ENCODE measurements around the gene MICAL3. TPM values are rescaled to one million over a fixed set of nuclear protein-coding genes. Genes with fewer than 3 reads are reported as not detected.

Gene MICAL3
- total and polyA plus RNA-seq, 9 of the 15 experiments (the other 6 are each of a cell fraction or from before 2014, with no cell fraction given) = 0.53 to 32.1 (median 12.3) TPM

DNA sequence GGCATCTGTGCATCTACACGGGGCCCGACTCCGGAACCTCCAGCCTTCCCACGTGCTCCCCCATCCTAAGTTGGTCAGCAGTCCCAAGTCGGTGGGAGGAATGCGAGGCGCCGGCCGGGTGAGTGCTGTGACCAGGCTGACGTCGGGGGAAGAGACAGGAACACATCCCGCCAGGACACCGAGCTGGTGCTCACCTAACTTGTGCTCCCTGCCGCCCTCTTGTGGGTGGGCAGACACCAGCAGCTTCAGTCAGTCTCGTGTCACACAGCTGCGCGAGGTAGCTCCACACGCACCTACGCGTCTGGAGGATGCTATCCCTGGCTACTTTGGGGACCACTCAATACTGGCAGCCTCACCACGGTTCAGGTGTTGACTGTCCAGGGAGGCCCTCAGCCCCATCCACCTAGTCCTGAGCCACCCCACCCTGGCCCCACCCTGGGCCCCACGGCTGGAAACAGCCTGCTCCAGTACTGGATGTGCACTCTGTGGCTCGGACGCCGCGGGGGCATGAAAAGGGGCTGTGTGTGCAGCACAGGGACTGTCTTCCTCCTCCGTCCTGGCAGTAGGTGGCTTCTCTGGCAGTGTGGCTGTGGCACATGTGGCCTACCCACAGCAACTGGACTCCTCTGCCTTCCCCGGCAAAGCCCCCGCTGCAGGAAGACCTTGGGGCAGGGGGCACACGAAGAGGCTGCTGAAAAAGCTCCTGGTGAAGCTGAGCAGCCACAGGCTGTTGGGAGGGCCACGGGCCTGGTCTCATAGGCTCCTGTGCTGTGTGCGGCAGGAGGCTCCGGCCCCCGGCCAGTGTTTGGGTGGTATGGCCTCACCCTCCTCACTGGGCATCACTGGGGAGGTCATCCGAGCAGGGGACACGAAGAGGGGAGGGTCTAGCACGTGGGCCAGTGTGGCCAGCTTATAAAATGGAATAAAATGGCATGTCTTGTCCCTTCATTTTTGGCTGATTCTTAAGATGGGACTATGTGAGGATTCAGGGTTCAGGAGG lies 238.9 kb downstream of the MICAL3 start (continued):
- TF ChIP-seq, protein P1, sequence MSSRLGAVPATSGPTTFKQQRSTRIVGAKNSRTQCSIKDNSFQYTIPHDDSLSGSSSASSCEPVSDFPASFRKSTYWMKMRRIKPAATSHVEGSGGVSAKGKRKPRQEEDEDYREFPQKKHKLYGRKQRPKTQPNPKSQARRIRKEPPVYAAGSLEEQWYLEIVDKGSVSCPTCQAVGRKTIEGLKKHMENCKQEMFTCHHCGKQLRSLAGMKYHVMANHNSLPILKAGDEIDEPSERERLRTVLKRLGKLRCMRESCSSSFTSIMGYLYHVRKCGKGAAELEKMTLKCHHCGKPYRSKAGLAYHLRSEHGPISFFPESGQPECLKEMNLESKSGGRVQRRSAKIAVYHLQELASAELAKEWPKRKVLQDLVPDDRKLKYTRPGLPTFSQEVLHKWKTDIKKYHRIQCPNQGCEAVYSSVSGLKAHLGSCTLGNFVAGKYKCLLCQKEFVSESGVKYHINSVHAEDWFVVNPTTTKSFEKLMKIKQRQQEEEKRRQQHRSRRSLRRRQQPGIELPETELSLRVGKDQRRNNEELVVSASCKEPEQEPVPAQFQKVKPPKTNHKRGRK (tag; IDR thresholded peaks at IDR 0.05) = no peak
- TF ChIP-seq, protein P2, sequence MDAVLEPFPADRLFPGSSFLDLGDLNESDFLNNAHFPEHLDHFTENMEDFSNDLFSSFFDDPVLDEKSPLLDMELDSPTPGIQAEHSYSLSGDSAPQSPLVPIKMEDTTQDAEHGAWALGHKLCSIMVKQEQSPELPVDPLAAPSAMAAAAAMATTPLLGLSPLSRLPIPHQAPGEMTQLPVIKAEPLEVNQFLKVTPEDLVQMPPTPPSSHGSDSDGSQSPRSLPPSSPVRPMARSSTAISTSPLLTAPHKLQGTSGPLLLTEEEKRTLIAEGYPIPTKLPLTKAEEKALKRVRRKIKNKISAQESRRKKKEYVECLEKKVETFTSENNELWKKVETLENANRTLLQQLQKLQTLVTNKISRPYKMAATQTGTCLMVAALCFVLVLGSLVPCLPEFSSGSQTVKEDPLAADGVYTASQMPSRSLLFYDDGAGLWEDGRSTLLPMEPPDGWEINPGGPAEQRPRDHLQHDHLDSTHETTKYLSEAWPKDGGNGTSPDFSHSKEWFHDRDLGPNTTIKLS (IDR thresholded peaks at IDR 0.05; ENCODE audit: borderline replicate concordance, low read depth) = no peak
- TF ChIP-seq PHF21A (IDR thresholded peaks at IDR 0.05; ENCODE audit: borderline replicate concordance, low read depth) = no peak
- TF ChIP-seq STAG1 (CRISPR knock-in tag; IDR thresholded peaks at IDR 0.05; ENCODE audit: borderline replicate concordance) = no peak; the same call in 1 of the 2 replicates
- no peak for TF ChIP-seq PRMT5 (CRISPR knock-in tag; IDR thresholded peaks at IDR 0.05)
- peak; percentile 7 for TF ChIP-seq MEIS2 (IDR thresholded peaks at IDR 0.05; ENCODE audit: partially characterized antibody)
- no peak for TF ChIP-seq PML (IDR thresholded peaks at IDR 0.05; ENCODE audit: low read length)
- no peak for TF ChIP-seq BRF1 (IDR thresholded peaks at IDR 0.05; ENCODE audit: borderline replicate concordance, extremely low read depth, insufficient read length)
- no peak for TF ChIP-seq SMAD1 (IDR thresholded peaks at IDR 0.05; ENCODE audit: low read depth, low read length, partially characterized antibody)
- no peak for TF ChIP-seq ZNF785 (CRISPR knock-in tag; IDR thresholded peaks at IDR 0.05)
- 0 out of 2 replicates have a peak, but pooled peaks have one; percentile 23 for TF ChIP-seq JUN (IDR thresholded peaks at IDR 0.05; ENCODE audit: borderline replicate concordance, low read depth, low read length)
- TF ChIP-seq JUN (CRISPR knock-in tag; IDR thresholded peaks at IDR 0.05; ENCODE audit: borderline replicate concordance) = no peak
- peak; percentile 84 for TF ChIP-seq CTBP1 (IDR thresholded peaks at IDR 0.05; ENCODE audit: borderline replicate concordance)
- TF ChIP-seq, protein P3, sequence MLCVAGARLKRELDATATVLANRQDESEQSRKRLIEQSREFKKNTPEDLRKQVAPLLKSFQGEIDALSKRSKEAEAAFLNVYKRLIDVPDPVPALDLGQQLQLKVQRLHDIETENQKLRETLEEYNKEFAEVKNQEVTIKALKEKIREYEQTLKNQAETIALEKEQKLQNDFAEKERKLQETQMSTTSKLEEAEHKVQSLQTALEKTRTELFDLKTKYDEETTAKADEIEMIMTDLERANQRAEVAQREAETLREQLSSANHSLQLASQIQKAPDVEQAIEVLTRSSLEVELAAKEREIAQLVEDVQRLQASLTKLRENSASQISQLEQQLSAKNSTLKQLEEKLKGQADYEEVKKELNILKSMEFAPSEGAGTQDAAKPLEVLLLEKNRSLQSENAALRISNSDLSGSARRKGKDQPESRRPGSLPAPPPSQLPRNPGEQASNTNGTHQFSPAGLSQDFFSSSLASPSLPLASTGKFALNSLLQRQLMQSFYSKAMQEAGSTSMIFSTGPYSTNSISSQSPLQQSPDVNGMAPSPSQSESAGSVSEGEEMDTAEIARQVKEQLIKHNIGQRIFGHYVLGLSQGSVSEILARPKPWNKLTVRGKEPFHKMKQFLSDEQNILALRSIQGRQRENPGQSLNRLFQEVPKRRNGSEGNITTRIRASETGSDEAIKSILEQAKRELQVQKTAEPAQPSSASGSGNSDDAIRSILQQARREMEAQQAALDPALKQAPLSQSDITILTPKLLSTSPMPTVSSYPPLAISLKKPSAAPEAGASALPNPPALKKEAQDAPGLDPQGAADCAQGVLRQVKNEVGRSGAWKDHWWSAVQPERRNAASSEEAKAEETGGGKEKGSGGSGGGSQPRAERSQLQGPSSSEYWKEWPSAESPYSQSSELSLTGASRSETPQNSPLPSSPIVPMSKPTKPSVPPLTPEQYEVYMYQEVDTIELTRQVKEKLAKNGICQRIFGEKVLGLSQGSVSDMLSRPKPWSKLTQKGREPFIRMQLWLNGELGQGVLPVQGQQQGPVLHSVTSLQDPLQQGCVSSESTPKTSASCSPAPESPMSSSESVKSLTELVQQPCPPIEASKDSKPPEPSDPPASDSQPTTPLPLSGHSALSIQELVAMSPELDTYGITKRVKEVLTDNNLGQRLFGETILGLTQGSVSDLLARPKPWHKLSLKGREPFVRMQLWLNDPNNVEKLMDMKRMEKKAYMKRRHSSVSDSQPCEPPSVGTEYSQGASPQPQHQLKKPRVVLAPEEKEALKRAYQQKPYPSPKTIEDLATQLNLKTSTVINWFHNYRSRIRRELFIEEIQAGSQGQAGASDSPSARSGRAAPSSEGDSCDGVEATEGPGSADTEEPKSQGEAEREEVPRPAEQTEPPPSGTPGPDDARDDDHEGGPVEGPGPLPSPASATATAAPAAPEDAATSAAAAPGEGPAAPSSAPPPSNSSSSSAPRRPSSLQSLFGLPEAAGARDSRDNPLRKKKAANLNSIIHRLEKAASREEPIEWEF (CRISPR knock-in tag; IDR thresholded peaks at IDR 0.05) = no peak
- peak; percentile 55 for TF ChIP-seq POLR2G (IDR thresholded peaks at IDR 0.05; ENCODE audit: low read depth, low read length)
- TF ChIP-seq RBBP5 (IDR thresholded peaks at IDR 0.05; ENCODE audit: borderline replicate concordance, insufficient read depth, low read length, poor library complexity, severe bottlenecking) = no peak
- TF ChIP-seq STAT5B (CRISPR knock-in tag; IDR thresholded peaks at IDR 0.05) = no peak

All from K562 (cell line).